ENCODE measurements around the gene MTHFD1L. TPM values are rescaled to one million over a fixed set of nuclear protein-coding genes. Genes with fewer than 3 reads are reported as not detected.

MTHFD1L gene
- total RNA-seq, 1 experiment from 2014 or later: 38.1 TPM

DNA sequence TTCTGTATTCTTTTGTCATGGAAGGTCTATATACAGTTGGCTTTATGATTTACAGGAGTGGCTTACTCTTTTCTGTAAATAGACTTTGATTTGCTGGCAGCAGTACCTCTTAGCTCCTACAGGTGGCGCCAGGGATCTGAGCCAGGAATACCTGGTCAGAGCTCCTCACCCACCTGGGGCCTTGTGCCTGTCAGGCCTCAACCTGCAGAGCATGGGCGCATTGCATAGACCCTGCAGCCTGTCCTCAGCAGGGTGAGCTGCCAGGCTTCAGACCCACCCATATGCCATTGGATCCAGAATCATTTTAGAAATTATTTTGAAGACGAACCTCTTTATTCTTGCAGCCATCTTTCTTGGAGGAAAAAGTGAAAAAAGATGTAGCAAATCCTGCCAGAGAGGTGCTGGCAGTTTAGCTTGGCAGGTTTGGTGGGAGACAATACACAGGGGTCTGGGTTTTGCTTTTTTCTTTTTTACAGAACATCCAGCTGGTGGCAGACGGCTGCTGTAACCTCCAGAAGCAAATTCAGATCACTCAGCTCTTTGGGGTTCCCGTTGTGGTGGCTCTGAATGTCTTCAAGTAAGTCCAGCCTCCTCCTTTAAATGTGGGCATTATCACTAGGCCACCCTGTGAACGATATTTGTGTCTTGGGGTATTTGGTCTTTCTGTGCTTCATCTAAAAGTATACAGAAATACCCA lies 149.1 kb downstream of the MTHFD1L start:
- DNase-seq (ENCODE audit: low read depth): peak; percentile 44

DNA sequence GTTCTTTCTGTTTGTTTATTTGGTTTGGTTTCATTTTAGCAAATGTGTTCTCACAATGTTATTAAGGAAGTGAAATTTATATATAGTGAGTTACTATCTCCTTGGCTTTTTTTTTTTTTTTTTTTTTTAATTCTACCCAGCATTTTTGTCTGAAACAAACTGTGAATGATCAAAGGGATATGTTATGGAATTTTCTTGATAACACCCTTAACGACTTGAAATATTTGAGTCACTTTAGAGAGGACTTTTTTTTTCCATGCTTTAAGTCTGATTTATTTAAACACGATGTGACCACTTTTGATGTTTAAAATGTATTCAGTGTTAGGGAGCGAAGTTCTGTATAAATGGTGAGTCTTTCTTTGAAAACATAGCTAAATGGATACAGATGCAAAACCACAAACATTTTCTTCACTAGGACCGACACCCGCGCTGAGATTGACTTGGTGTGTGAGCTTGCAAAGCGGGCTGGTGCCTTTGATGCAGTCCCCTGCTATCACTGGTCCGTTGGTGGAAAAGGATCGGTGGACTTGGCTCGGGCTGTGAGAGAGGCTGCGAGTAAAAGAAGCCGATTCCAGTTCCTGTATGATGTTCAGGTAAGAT lies 149.7 kb downstream of the MTHFD1L start:
- DNase-seq (ENCODE audit: low read depth): no peak

DNA sequence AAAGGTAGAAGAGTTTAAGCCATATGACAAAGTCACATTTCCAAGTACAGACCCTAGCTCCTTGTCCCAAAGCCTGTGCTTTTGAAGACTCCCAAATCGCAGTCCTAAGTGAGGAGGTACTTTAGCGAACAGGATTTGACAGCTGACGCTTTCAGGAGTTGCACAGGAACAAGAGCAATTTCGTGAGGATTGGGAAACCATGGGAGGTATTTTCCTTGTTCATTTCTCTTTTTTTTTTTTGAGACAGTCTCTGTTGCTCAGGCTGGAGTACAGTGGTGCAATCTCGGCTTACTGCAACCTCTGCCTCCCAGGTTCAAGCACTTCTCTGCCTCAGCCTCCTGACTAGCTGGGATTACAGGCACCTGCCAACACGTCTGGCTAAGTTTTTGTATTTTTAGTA lies 150.6 kb downstream of the MTHFD1L start:
- no peak for DNase-seq (ENCODE audit: low read depth)

DNA sequence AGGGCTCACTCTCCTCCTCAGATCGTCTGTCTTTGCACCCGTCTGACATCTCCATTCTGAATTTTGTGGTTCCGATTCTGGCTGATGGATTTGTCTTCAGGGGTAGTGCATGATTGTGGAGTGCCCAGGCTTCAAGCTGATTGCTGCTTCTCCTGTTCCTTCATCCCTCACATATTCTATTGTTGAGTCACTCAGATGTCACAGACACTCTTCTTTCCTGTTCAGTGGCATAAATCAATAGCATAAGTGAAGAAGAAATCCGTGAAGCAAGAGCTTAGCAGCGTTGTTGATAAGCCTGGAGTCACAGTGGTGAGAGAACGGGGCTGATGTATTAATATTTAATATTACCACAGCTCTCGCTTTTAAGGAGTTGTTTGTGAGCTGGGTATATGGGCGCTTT lies 152.5 kb downstream of the MTHFD1L start:
- no peak for DNase-seq (ENCODE audit: low read depth)

DNA sequence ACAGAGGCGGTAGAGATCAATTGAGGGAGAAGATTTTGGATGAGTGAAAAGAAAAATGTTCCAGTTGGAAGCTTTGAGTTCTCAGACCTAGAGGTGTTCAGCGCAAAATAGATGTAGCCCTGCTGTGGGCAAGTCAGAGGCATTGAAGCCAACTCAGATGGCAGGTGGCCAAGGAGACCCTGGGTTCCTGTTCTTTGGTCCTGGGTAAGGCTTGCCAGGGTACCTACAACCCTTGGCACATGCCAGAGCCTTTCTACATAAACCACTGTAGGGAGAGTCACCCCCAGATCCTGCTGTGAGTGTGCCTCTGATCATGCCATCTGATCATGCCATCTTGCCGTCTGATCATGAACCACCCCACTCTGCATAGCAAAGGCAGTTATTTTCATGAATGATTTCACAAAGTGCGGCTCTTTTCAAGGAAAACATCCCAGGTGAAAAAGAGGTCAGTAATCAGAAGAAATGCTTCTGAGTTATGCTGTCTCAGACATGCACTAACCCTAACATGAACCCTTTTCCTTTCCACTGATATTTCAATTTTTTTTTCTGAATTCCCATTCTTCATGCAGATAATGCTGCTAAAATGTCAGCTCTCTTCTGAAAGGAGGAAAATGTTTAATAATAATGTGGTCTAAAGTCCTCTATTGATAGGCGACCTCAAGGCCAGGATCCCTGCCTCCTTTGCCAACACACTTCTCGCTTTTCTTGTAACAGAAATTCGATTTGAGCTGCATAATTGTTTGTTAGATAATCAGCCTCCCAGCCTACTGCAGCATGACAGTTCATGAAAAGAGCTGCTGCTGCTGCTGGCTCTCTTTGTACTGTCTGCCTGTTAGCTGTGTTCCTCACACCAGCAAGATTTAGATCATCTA lies 153.6 kb downstream of the MTHFD1L start:
- DNase-seq (ENCODE audit: low read depth): no peak

DNA sequence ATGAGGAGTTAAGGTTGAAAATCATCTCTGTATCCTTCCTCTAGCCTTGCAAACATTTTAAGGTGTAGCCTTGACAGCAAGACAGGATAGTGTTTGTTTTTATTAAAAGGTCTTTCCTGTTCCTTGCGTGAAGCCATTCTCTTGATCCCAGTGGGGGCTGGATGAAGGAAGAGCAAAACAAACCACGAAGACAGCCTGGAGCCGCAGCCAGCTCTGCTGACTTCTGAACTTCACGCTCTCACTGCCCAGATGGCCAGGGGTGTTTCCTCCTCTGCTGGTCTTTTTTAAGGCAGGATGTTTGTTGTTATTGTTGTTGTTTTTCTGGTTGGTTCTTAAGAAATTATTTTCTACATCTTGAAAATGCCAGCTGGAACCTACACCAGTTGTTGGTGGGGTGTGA lies 156.4 kb downstream of the MTHFD1L start:
- DNase-seq (ENCODE audit: low read depth): no peak

DNA sequence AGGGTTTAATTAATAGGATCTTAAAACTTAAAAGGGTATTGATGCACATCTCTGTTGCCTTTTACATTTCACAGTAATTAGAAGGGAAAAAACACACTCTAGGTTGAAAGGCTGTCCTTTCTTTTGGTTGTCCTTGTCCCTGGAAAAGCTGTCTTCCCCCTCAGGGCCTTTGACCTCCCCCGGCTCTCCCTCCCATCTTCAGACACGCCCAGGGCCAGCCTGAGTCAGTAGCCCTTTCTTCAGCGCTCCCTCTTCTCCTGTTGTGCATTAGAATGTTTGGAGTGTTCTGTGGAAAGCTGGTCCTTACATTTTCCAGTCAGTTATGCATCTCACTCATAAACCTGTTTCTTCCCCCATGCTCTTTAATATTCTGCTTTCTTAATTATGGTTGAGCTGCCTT lies 157.0 kb downstream of the MTHFD1L start:
- DNase-seq (ENCODE audit: low read depth): no peak

DNA sequence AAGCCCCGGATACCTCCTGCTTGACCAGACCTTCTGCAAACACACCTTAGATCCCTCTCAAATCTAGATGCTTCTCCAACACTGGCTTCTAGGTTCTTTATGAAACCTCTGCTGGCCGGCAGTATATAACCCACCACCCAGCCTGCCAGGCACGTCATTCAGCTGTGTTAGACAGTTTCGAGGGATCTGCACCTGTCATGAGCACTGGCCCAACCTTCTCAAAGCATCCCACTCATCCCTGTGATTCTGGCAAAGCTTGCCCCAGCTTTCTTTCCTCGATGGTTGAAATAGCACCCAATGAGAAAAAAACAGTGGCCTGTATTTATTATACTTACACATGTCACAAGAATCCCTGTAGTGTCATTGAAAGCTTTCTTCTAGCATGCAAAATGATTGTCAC lies 157.8 kb downstream of the MTHFD1L start:
- DNase-seq (ENCODE audit: low read depth): no peak

DNA sequence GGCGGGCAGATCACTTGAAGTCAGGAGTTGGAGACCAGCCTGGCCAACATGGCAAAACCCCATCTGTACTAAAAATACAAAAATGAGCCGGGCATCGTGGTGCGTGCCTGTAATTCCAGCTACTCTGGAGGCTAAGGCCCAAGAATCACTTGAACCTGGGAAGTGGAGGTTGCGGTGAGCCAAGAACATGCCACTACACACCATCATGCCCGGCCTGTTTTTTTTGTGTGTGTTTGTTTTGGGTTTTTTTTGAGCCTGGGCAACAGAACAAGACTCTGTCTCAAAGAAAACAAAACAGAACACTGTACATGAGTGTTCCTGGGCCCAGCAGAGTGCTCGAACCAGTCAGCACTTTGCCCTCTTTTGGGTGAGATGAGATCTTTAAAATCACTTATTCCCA lies 159.1 kb downstream of the MTHFD1L start:
- DNase-seq (ENCODE audit: low read depth): no peak

DNA sequence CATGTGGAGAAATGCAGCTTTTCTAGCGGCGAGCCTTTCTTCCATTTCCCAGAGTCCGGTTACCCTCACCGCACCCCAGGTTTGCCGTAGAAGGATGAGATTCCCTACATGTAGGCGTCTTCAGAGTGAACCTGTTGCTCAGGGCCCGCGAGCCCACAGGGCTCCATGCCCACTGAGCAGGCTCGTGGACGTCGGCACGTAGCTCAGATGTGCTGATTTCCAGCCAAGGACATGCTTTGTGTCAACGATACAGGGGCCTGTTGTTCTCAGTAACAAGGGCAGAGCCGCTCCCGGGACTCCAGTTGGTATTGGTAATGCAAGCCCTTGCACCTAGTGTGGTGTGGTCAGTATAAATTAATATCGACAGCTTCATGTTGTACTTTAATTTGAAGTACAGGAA lies 159.6 kb downstream of the MTHFD1L start:
- DNase-seq (ENCODE audit: low read depth): no peak

DNA sequence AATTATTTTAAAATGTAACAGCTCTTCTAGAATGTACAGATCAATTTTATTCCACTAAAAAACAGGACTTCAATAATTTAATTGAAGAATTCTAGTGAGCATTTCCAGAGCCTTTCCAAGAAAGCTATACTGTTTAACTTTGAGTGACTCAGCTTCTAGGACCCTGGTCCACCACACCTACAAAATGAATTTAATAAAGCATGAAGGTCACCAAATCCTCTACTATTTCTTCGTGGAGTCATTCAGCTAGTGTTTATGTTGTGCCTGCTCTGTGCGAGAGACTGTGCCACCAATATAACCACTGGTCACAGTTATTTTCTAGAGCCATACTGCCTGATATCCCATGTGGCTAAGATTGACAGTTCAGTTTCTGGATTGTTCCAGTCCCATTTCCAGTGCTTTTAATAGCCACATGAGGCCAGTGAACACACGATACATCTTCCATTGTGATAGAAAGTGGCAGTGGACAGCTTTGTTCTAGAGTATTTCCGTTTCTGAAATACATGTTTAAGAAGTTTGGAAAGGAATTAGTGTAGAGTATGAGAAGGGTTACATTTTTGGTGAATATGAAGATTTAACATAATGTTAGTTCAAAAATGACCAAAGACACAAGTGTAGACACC lies 160.7 kb downstream of the MTHFD1L start:
- no peak for DNase-seq (ENCODE audit: low read depth)

DNA sequence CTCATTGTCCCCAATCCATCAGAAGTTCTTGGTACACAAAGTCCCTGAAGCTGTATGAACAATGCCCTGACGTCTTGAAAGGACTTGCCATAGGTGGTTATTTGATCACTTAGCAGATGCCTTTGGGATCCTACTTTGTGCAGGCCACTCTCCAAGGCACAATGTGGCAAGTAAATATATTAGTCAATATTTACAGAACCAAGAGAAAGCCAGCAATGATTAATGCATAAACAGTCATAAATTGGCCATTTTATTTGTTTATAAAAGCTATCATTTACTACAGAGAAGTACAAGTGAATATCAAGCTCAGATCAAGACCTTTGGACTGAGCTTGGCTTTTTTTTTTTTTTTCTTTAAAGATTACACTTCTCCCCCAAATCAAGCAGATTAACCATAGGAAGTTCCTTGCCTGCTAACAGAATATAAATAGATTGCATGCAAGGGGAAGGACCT lies 161.8 kb downstream of the MTHFD1L start:
- DNase-seq (ENCODE audit: low read depth): no peak

DNA sequence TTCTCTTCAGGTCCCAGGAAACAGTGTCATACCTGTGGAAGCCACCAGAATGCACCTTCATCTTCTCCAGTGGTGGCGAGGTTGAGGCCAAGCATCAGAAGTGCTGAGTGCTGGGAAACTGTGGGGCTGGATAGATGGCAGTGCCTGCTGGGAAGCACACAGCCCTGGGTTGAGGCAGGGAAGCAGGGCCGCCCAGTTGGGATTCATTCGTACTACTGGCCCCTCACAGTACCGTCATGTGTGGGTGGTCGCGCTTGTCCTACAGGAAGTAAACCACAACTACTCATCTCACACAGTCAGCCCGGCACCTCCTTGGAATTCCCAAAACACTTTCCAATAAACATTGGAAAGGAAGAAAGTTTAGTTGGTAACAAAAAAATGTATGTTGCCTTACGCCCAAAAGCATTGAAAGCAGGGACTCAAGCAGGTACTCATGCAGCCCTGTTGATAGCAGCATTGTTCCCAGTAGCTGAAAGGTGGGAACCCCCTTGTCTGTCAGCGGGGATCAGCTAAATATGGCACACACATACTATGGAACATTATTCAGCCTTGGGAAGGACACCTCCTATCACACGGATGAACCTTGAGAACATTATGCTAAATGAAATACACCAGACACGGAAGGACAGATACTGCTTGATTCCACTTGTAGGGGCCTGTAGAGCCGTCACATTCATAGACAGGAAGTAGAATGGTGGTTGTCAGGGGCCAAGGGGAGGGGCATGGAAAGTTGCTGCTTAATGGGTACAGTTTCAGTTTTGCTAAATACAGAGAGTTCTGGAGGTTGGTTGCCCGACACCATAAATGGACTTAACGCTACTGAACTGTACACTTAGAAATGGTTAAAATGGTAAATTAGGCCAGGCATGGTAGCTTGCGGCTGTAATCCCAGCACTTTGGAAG lies 162.7 kb downstream of the MTHFD1L start:
- DNase-seq (ENCODE audit: low read depth): no peak

DNA sequence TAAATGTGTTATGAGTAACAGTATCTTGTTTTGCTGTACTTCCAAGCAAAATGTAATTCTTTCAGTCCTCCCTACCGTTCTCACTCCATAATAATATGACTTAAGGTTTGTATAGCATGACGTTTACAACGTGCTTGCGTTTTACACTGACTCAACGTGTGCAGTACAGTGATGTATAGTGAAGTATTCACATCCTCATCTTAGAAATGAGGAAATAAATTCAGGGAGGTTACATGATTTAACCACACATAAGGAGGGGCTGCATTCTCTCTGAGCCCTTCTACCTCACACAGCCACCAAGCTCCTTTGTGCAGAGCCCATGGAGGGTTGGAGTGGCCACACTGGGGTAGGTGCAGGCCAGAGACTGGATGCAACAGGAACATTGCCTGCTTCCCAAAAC lies 164.5 kb downstream of the MTHFD1L start:
- DNase-seq (ENCODE audit: low read depth): no peak

DNA sequence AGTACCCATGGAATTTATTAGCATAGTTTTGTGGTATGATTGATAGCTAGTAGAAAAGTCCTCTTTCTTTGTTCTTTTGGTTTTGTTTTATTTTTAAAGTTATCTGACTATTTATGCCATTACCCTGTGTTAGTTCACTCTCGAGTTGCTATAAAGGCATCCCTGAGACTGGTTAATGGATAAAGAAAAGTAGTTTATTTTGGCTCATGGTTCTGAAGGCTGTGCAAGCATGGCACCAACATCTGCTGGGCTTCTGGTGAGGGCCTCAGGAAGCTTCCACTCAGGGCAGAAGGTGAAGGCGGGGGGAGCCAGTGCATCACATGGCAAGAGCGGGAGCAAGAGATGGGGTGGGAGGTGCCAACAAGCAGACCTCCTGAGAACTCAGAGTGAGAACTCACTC lies 166.5 kb downstream of the MTHFD1L start:
- no peak for DNase-seq (ENCODE audit: low read depth)

DNA sequence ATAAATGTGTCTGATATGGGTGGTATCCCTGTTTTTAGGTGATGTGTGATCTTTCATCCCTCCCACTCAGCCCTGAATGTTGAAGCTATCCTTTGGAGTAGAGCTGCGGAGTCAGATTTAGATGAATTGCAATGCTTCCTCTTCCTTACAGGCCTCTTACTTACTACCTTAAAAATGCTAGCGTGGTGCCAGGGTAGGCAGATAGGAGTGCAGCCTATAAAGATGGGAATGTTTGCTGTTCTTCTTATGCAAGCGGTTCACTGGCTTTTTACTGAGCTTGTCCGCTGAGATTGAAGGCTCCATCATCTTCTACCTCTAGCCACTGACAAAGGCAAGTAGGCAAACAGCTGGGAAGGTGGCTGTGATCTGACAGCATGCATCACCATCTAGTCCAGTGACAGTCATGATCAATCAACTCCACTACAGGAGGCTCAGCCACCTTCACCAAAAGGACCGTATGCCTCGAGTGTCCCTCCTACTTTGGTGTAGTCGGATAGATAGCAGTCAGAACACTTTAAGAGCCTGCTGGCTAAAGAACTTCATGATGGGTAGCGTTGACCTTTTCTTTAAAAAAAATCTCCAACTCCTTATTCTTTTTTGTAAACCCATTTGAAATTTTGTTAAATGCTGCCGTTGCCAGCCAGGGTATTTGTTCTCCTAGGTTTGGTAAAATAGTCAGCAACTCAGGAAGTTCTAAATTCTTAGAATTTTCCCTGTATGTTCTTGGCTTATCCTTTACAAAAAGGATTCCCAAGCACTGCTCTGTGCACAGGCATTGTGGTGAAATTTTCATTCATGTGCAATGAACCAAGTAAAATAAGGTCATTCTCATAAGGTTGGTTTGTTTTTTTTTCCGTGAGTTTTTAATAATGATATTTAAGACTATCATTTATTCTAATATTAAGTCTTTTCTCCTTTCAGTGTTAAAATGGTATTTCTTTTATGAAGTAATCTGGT lies 169.6 kb downstream of the MTHFD1L start:
- no peak for DNase-seq (ENCODE audit: low read depth)

DNA sequence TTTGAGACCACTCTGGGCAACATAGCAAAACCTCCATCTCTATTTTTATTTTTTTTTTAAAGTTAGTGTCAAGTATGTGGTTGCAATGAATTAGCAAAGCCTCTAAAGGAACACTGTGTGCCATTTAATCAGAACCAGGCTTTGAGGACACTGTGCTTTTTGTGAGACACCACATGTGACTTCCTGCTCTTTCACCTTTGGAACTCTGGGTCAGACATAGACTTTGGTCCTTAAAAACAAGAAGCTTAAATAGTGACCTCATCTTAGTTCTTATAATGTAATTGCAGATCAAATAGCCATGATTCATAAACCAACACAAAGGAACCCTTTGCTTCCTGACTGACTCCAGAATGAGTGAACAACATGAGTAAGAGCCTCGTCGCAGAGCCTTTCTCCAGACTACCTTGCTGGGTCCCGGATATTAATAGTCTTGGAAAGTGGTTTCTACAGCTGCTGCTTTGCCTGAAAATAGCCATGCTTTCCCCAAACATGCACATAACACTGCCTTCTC lies 170.8 kb downstream of the MTHFD1L start:
- DNase-seq (ENCODE audit: low read depth): peak; percentile 98

DNA sequence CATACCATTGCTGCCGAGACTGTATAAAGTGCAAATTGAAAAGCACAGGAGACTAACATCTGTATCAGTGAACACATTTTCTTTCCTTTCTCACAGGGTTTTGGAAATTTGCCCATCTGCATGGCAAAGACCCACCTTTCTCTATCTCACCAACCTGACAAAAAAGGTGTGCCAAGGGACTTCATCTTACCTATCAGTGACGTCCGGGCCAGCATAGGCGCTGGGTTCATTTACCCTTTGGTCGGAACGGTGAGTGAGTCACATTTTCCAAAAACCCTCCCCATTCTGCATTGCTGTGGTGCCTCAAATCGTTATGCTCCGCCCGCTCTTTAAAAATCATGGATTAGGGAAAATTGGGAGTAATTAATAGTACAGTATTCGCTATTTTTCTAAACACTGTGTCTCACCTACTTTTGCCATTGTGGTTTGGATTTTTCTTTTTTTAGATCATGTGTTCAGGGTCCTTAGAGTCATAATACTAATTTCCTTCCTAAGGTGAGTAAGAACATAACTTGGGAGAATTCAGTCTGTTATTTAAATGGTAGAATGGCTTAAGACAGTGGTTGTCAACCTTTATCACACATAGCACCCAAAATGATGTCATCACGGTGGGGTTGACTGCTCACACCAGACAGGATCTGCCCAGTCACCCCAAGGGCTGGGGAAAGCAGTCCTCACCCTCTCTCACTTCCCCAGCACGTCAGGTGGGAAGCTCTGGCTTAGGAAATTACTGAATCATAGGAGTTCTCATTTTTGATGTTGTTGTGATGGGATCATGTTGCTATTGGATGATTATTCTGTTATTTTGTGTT lies 171.6 kb downstream of the MTHFD1L start:
- DNase-seq (ENCODE audit: low read depth): peak; percentile 15

DNA sequence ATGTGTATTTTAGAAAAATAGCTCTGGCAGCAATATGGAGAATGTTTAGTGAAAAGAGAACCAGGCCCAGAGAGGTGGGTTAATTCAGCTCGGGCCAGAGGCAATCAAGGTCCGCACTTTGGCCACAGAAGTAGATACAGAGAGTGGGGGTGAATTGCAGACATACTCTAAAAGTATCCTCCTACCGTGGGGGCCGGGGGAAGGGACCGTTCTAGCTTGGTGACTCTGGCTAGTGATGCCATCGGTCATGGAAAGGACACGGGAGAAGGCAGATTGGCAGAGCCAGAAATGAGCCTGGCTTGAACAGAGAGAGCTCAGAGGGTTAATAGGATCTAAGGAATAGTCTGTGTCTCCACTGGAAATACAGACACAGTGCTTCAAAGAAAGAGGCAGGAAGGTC lies 173.1 kb downstream of the MTHFD1L start:
- no peak for DNase-seq (ENCODE audit: low read depth)
